NB4 (cell line): Measurements from ENCODE around the gene OR8D4.

Experiments used
- MYC ChIP-seq: IDR thresholded peaks from 2 replicates; pipeline ENCODE4 v1.6.1; 2011; ENCODE audit warnings: low read depth, low read length
- TF ChIP-seq, protein P1 (sequence below): IDR thresholded peaks from one replicate; pipeline ENCODE4 v1.5.1; 2012; ENCODE audit warnings: low read depth, low read length

- TF ChIP-seq, protein P1, sequence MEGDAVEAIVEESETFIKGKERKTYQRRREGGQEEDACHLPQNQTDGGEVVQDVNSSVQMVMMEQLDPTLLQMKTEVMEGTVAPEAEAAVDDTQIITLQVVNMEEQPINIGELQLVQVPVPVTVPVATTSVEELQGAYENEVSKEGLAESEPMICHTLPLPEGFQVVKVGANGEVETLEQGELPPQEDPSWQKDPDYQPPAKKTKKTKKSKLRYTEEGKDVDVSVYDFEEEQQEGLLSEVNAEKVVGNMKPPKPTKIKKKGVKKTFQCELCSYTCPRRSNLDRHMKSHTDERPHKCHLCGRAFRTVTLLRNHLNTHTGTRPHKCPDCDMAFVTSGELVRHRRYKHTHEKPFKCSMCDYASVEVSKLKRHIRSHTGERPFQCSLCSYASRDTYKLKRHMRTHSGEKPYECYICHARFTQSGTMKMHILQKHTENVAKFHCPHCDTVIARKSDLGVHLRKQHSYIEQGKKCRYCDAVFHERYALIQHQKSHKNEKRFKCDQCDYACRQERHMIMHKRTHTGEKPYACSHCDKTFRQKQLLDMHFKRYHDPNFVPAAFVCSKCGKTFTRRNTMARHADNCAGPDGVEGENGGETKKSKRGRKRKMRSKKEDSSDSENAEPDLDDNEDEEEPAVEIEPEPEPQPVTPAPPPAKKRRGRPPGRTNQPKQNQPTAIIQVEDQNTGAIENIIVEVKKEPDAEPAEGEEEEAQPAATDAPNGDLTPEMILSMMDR = no peak
- no peak for TF ChIP-seq MYC
These were observed 41.8 kb downstream of the OR8D4 start, which contains the start of gene OR6T1 for GRCh38 chr11:123943738-123944137.
